Vagina (tissue), 2 donors: ENCODE results near the gene PSMG3.

Experiments
- POLR2A ChIP-seq, 2 donors: fragments of 450-650 bp; IDR thresholded peaks; one replicate each; pipeline ENCODE4 v1.6.1; 2017; ENCODE audit warnings: antibody characterized with exemption in 2 of 2, mild to moderate bottlenecking in 2 of 2, moderate library complexity in 2 of 2
- POLR2AphosphoS5 ChIP-seq, 2 donors: sonication (generic); formaldehyde crosslinking; IDR thresholded peaks; one replicate each; pipeline ENCODE4 v1.9.0; 2017; ENCODE audit warnings: antibody characterized with exemption in 2 of 2, mild to moderate bottlenecking in 2 of 2, low read depth in 1 of 2; ENCODE audit not compliant: insufficient read depth in 1 of 2
- TF ChIP-seq, protein P1 (sequence below), 3 experiments: fragments of 450-650 bp in 2 of 3; fragments of 200-600 bp in 1 of 3; sonication (generic) in 1 of 3; IDR thresholded peaks; one replicate each; pipeline ENCODE4 v1.5.1; 2017 to 2019; ENCODE audit warnings: antibody characterized with exemption in 3 of 3, mild to moderate bottlenecking in 2 of 3, moderate library complexity in 2 of 3

- TF ChIP-seq POLR2AphosphoS5 (IDR thresholded peaks at IDR 0.05; ENCODE audit: insufficient read depth in 1 of 2, low read depth in 1 of 2): no peak
- no peak for TF ChIP-seq POLR2A (IDR thresholded peaks at IDR 0.05)
- TF ChIP-seq, protein P1, sequence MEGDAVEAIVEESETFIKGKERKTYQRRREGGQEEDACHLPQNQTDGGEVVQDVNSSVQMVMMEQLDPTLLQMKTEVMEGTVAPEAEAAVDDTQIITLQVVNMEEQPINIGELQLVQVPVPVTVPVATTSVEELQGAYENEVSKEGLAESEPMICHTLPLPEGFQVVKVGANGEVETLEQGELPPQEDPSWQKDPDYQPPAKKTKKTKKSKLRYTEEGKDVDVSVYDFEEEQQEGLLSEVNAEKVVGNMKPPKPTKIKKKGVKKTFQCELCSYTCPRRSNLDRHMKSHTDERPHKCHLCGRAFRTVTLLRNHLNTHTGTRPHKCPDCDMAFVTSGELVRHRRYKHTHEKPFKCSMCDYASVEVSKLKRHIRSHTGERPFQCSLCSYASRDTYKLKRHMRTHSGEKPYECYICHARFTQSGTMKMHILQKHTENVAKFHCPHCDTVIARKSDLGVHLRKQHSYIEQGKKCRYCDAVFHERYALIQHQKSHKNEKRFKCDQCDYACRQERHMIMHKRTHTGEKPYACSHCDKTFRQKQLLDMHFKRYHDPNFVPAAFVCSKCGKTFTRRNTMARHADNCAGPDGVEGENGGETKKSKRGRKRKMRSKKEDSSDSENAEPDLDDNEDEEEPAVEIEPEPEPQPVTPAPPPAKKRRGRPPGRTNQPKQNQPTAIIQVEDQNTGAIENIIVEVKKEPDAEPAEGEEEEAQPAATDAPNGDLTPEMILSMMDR (IDR thresholded peaks at IDR 0.05): no peak
Measured at GRCh38 chr7:1550846-1551155, 19.0 kb downstream of the PSMG3 start.
